GM12878 (cell line): Measurements from ENCODE around the gene DIPK1A.

ENCODE experiments used
- BACH1 ChIP-seq: fragments of 450-650 bp; IDR thresholded peaks from 2 replicates; pipeline ENCODE4 v1.6.1; 2017; ENCODE audit warnings: mild to moderate bottlenecking, borderline replicate concordance
- BRCA1 ChIP-seq: IDR thresholded peaks from 2 replicates; pipeline ENCODE4 v1.6.1; 2011; ENCODE audit warnings: low read depth, low read length, improper control_type of control experiment
- CEBPB ChIP-seq, 2 experiments: fragments of 150-350 bp in 1 of 2; IDR thresholded peaks; 2 replicates each; pipeline ENCODE4 v1.6.1; 2012 to 2014; ENCODE audit warnings: low read depth in 2 of 2, low read length in 2 of 2, borderline replicate concordance in 1 of 2, inconsistent platforms in 1 of 2
- HDGF ChIP-seq: fragments of 450-650 bp; IDR thresholded peaks from 2 replicates; pipeline ENCODE4 v1.6.1; 2016; ENCODE audit warnings: antibody characterized with exemption
- MXI1 ChIP-seq: fragments of 150-350 bp; IDR thresholded peaks from 2 replicates; pipeline ENCODE4 v1.6.1; 2011; ENCODE audit warnings: low read depth, mild to moderate bottlenecking, inconsistent platforms, low read length, improper control_type of control experiment
- NFYA ChIP-seq: IDR thresholded peaks from 2 replicates; pipeline ENCODE4 v1.6.1; 2011; ENCODE audit warnings: low read depth, mild to moderate bottlenecking, low read length, improper control_type of control experiment, borderline replicate concordance
- POLR2A ChIP-seq: IDR thresholded peaks from 2 replicates; pipeline ENCODE4 v1.6.1; 2011; ENCODE audit warnings: low read depth, mild to moderate bottlenecking, low read length
- RAD21 ChIP-seq: IDR thresholded peaks from 2 replicates; pipeline ENCODE4 v1.6.1; 2011; ENCODE audit warnings: mild to moderate bottlenecking, low read depth, low read length, moderate library complexity; ENCODE audit not compliant: insufficient read depth
- RELA ChIP-seq: fragments of 450-650 bp; IDR thresholded peaks from 2 replicates; pipeline ENCODE4 v1.8.0; 2014; ENCODE audit warnings: borderline replicate concordance; ENCODE audit not compliant: partially characterized antibody
- SREBF2 ChIP-seq: IDR thresholded peaks from 2 replicates; pipeline ENCODE4 v1.6.1; 2012; ENCODE audit warnings: mild to moderate bottlenecking, low read length
- SUZ12 ChIP-seq: fragments of 200-600 bp; sonication (generic); IDR thresholded peaks from one replicate; pipeline ENCODE4 v1.6.1; 2018; ENCODE audit warnings: antibody characterized with exemption, mild to moderate bottlenecking; ENCODE audit not compliant: unreplicated experiment
- TF ChIP-seq, protein P1 (sequence below): IDR thresholded peaks from 2 replicates; pipeline ENCODE4 v1.6.1; 2011; ENCODE audit warnings: low read depth, mild to moderate bottlenecking, low read length, moderate library complexity, borderline replicate concordance; ENCODE audit errors: extremely low read depth

- no peak for TF ChIP-seq NFYA
- TF ChIP-seq RELA: no peak
- TF ChIP-seq BACH1: no peak
- no peak for TF ChIP-seq CEBPB (IDR thresholded peaks at IDR 0.05; ENCODE audit: borderline replicate concordance in 1 of 2, low read depth in 2 of 2, low read length in 2 of 2)
- no peak for TF ChIP-seq POLR2A
- no peak for TF ChIP-seq MXI1
- TF ChIP-seq BRCA1: no peak
- TF ChIP-seq SUZ12: no peak
- TF ChIP-seq RAD21: no peak
- no peak for TF ChIP-seq HDGF
- TF ChIP-seq, protein P1, sequence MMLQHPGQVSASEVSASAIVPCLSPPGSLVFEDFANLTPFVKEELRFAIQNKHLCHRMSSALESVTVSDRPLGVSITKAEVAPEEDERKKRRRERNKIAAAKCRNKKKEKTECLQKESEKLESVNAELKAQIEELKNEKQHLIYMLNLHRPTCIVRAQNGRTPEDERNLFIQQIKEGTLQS: no peak
- TF ChIP-seq SREBF2: no peak
Observed at GRCh38 chr1:93001893-93002292, 40.6 kb upstream of the DIPK1A start.
